Fibroblast of mammary gland (primary cell): ENCODE results near the gene PSMB3.

Source experiments
- DNase-seq: peaks from one replicate; pipeline ENCODE4 v3.0.0-alpha.2; 2010; ENCODE audit warnings: low read depth
- H3K4me3 ChIP-seq: 2 replicates; pipeline ENCODE4 v1.5.1; 2011; ENCODE audit warnings: low read depth, mild to moderate bottlenecking, low read length, moderate library complexity; ENCODE audit not compliant: control insufficient read depth
- TF ChIP-seq, protein P1 (sequence below): conservative IDR thresholded peaks from 2 replicates; pipeline ENCODE4 v1.5.1; 2011; ENCODE audit warnings: low read depth, low read length, inconsistent platforms; ENCODE audit not compliant: control insufficient read depth, insufficient read depth

Gene PSMB3

DNA sequence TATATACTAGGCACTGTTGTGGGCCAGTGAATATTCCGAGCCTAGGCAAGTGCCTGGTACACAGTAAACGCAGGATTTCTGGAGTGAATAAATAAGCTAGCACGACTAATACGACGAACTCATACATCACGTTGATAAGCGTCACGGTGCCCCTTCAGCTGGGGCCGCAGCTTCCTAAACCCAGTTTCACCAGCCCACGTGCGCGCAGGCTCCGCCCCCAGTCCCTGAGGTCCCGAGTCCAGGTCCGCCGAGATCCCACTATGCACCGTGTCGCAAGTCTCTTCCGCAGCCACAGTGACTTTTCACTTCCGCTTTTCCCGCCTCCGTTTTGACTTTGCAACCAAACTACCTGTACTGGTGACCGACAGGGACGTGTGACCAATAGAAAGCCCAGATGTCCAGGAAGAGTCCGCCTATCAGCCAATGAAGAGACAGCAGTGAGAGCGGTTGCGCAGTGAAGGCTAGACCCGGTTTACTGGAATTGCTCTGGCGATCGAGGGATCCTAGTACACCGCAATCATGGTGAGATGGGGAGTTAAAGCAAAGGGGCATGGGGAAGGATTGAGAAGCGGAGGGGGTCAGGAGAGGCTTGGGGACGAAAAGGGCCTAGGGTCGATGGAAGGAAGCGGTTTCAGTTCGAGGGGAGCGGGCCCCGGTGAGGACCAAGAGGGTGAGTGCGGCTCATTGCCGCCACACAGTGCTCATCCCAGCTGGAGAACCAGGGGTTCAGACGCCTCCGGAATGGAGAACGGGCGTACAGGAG lies at the start of gene PSMB3:
TSS of gene PSMB3 (plus strand) at position 434 of the 763 bp plus-strand sequence. CDS start at position 520, 86 bp downstream.
- TF ChIP-seq, protein P1, sequence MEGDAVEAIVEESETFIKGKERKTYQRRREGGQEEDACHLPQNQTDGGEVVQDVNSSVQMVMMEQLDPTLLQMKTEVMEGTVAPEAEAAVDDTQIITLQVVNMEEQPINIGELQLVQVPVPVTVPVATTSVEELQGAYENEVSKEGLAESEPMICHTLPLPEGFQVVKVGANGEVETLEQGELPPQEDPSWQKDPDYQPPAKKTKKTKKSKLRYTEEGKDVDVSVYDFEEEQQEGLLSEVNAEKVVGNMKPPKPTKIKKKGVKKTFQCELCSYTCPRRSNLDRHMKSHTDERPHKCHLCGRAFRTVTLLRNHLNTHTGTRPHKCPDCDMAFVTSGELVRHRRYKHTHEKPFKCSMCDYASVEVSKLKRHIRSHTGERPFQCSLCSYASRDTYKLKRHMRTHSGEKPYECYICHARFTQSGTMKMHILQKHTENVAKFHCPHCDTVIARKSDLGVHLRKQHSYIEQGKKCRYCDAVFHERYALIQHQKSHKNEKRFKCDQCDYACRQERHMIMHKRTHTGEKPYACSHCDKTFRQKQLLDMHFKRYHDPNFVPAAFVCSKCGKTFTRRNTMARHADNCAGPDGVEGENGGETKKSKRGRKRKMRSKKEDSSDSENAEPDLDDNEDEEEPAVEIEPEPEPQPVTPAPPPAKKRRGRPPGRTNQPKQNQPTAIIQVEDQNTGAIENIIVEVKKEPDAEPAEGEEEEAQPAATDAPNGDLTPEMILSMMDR = no peak
- DNase-seq = peak; percentile 99
- peak within 1 kb of the TSS; percentile 85 for H3K4me3 ChIP-seq

DNA sequence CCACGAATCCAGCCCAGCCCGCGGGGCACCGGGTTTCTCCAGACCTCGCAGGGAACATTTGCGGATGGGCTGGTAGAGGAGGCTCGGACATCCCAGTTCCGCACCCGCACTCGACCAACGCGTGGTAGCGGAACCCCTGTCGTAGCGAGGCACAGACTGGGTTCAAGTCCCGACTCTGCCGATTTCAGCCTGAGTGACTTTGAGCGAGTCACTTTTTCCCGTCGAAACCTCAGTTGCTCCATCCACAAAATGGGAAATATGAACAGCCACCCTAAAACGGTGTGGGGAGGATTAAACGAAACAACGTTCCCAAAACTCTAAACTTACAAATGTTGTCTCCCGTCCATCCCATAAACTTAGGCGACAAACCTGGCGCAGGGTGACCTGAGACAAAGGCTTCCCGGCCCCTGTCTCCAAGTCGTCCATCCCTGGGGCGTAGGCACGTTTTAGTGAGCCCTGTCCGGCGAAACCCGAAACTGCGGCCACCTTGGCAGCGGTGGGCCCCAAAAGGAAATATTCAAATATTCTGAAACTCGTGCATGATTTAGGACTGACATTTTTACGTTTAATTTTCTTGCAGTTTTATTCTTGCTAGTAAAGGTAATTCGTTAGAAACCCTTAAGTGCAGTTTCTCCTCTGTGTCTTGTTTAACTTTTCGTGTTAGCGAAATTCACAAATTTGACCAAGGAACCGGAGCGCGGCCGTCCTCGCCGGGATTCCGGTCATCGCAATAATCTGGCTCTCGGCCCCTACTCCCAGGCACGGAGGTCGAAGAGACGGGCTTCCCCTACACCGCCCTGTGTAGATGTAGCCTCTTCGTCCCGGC lies 49.4 kb upstream of the PSMB3 start:
- DNase-seq = no peak
- TF ChIP-seq, protein P1 = no peak
- H3K4me3 ChIP-seq = peak overlapping the region; percentile 80

DNA sequence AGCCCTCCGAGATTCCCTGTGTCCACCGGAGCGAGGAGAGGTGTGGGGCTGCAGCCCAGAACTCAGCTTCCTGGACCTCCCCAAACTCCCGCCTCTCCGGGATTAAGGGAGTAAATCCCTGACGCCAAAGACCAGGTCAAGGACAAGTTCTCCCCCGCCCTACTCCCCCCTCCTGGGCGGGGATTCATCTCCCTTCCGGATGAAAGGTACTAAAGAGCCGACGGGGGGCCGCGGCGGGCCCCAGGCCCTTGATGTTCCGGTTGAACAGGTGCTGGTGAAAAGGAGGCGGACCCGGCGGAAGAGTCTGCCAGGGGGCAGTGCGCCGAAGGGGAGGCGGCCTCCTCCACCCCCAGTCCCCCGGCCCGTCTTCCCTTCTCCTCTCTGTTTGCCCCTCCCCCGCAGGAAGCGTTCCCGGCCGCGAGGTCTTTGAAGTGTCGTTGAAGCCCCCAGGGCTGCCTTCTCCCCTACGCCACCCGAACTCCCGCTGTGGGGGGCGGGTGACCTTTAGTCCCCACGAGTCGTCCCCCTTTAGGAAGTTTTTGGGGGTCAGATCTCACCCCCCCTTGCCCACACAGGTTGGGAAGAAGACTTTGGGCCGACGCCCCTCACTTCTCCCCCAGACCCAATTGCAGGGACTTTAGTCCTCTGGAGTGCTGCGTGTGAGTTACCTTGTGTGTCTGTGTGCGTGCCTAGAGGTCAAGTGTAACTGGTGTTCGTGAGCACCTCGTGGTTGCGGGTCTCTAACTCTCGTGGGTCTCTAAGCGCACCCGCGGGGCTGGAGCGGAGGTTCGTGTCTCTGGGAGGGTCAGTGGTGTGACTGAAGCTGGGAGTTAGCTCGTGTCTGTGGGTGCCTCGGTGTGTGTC lies 48.6 kb upstream of the PSMB3 start:
- DNase-seq = peak; percentile 26
- H3K4me3 ChIP-seq = peak overlapping the region; percentile 80
- TF ChIP-seq, protein P1 = no peak

DNA sequence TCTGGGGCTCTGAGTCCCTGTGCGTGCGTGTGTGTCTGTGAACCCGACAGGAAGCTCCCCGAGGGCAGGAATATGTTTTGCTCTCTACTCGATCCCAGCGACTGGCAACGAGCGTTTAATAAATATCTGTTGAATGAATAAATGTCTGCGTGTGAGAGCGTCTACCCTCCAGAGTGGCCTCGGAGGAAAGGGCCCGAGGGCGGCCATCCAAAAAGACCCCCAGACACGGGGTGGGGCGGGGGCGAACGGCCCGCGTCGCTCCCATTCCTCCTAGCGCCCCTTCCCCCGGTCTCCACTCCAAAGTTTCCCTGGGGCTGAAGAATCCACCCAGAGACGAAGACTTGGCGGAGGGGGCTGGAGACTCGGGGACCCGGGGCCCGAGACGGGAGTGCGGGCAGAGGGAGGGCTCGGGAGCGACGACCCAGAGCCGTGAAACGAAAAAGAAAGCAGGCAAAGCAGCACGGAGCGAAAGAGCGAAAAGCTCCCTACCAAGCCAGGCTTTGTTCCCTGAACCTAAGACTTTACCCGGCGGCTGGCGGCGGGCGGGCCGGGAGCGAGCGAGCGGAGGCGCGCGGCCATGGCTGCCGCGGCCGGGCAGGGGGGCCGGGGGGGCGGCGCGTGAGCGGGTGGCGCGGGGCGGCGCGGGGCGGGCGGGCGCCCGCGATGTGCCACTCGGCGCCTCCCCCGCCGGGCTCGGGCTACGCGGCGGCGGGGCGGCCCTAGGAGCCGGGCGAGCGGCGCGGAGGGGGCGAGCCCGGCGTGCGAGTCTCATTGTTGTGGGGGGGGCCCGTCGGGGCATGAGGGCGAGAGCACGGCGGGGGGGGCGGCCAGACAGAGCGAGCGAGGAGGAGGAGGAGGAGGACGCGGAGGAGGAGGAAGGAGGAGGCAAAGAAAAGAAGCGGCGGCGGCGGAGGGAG lies 47.7 kb upstream of the PSMB3 start, which contains the start of gene MLLT6:
TSS of gene MLLT6 (plus strand) at position 668 of the 917 bp plus-strand sequence. CDS start 360 bp downstream, outside the sequence.
- peak within 1 kb of the TSS; percentile 80 for H3K4me3 ChIP-seq
- DNase-seq = peak; percentile 71
- TF ChIP-seq, protein P1 = no peak

DNA sequence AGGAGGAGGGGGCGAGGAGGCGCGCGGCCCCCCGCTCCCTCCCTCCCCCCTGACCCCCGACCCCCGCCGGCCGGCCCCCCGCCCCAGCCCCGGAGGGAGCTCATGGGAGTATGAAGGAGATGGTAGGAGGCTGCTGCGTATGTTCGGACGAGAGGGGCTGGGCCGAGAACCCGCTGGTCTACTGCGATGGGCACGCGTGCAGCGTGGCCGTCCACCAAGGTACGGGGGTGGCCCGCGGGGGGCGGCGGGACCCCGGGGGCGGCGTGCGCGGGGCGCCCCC lies 47.1 kb upstream of the PSMB3 start:
- no peak for DNase-seq
- peak overlapping the region; percentile 75 for H3K4me3 ChIP-seq
- TF ChIP-seq, protein P1 = no peak
